GM04504 (cell line): ENCODE results near the gene SHQ1.
"Not testable (repeated sequence)": the region's sequence is repeated elsewhere in the genome, so short reads cannot be mapped to it uniquely, and the experiment has no call there.

Source experiments
- DNase-seq: peaks from one replicate; pipeline ENCODE4 v3.0.0-alpha.2; 2012; ENCODE audit warnings: low read depth

SHQ1 gene

GRCh38 chr3:72719137-72719536 lies 129.1 kb downstream of the SHQ1 start:
- no peak for DNase-seq

- not testable (repeated sequence) for DNase-seq
Observed at GRCh38 chr3:72714135-72714534, 134.1 kb downstream of the SHQ1 start.

- DNase-seq: not testable (repeated sequence)
Observed at GRCh38 chr3:72710471-72710870, 137.8 kb downstream of the SHQ1 start.

GRCh38 chr3:72708441-72708840 lies 139.8 kb downstream of the SHQ1 start:
- no peak for DNase-seq

GRCh38 chr3:72702997-72703396 lies 145.2 kb downstream of the SHQ1 start:
- DNase-seq: no peak

- DNase-seq: no peak
Observed at GRCh38 chr3:72702390-72702789, 145.9 kb downstream of the SHQ1 start.

- no peak for DNase-seq
Observed at GRCh38 chr3:72700106-72700505, 148.1 kb downstream of the SHQ1 start.

- no peak for DNase-seq
Observed at GRCh38 chr3:72699631-72700030, 148.6 kb downstream of the SHQ1 start.
